Liver (tissue), 3 donors: ENCODE results near the gene GRIP2.

ENCODE experiments used
- FOXA1 ChIP-seq: IDR thresholded peaks from 2 replicates; pipeline ENCODE4 v1.6.1; 2016; ENCODE audit warnings: antibody characterized with exemption
- GABPA ChIP-seq, 2 donors: IDR thresholded peaks in 1 of 2; conservative IDR thresholded peaks in 1 of 2; 2 replicates each; pipeline ENCODE4 v1.6.1; 2016; ENCODE audit warnings: antibody characterized with exemption in 2 of 2, mild to moderate bottlenecking in 1 of 2, moderate library complexity in 1 of 2
- REST ChIP-seq: IDR thresholded peaks from 2 replicates; pipeline ENCODE4 v1.6.1; 2016; ENCODE audit warnings: antibody characterized with exemption, mild to moderate bottlenecking
- YY1 ChIP-seq: IDR thresholded peaks from 2 replicates; pipeline ENCODE4 v1.6.1; 2016; ENCODE audit warnings: antibody characterized with exemption, mild to moderate bottlenecking
- TF ChIP-seq, protein P1 (sequence below): fragments of 150-350 bp; IDR thresholded peaks from 2 replicates; pipeline ENCODE4 v1.5.1; 2017; ENCODE audit warnings: improper control_type of control experiment, low read depth, low read length; ENCODE audit not compliant: missing input control
- donor health status: healthy.
- donor health status: healthy.

DNA sequence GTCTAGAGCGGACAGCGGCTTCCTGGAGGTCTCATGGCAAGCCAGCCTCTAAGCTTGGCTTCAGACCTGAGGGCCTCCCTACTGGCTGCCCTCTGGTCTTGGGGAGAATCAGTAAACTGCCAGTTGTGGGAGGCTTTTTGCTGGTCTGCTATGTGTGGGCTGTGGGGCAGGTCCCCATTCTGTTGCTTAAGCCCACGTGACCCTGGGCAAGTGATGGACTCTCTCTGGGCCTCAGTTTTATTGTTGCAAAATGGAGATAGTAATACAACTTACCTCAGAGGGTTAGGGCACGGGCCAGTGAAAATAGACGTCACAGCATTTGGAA is 76.0 kb downstream of the GRIP2 start:
- TF ChIP-seq, protein P1, sequence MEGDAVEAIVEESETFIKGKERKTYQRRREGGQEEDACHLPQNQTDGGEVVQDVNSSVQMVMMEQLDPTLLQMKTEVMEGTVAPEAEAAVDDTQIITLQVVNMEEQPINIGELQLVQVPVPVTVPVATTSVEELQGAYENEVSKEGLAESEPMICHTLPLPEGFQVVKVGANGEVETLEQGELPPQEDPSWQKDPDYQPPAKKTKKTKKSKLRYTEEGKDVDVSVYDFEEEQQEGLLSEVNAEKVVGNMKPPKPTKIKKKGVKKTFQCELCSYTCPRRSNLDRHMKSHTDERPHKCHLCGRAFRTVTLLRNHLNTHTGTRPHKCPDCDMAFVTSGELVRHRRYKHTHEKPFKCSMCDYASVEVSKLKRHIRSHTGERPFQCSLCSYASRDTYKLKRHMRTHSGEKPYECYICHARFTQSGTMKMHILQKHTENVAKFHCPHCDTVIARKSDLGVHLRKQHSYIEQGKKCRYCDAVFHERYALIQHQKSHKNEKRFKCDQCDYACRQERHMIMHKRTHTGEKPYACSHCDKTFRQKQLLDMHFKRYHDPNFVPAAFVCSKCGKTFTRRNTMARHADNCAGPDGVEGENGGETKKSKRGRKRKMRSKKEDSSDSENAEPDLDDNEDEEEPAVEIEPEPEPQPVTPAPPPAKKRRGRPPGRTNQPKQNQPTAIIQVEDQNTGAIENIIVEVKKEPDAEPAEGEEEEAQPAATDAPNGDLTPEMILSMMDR = no peak
- TF ChIP-seq REST (no peak), FOXA1 (no peak), YY1 (no peak), GABPA (IDR thresholded peaks at IDR 0.05 in 1 of 2, conservative IDR thresholded peaks at IDR 0.05 in 1 of 2) (no peak)
